K562 (cell line): ENCODE measurements around the gene CLCN5. TPM values are rescaled to one million over a fixed set of nuclear protein-coding genes. Genes with fewer than 3 reads are reported as not detected.
A peak's percentile ranks its signal among the peaks of the same experiment; 100 is the strongest.

ENCODE experiments used
- ATAC-seq: fragments of 200-7000 bp; cut with Tn5 transposase; 3 replicates; pipeline ENCODE4 v1.9.1; 2020; ENCODE audit warnings: moderate library complexity
- BruUV-seq: library from RNA; stranded (reverse); fragments of 400-500 nt; replicated peaks from 2 replicates; lab custom pipeline; 2021; lab: Mats Ljungman, UMichigan
- CTCF ChIA-PET: fragments of 300-600 bp; formaldehyde crosslinking; extraction: SDS; loops from one replicate; lab custom pipeline; 2021; ENCODE audit warnings: low intra/inter-chr PET ratio; lab: Yijun Ruan, JAX
- POLR2A ChIA-PET: fragments of 300-600, 350-650 bp; sonication (Branson Sonifier 250); formaldehyde crosslinking; extraction: SDS; loops from one replicate; lab custom pipeline; 2021; ENCODE audit warnings: antibody characterized with exemption, inconsistent platforms; lab: Yijun Ruan, JAX
- DNase-seq, 4 experiments: peaks; one replicate each; pipeline versions ENCODE4 v3.0.0 to v3.0.0-alpha.2; 2011 to 2018; ENCODE audit warnings: low spot score in 3 of 4, mixed read lengths in 3 of 4; ENCODE audit errors: extremely low read depth in 1 of 4
- FAIRE-seq: peaks from 2 replicates; lab custom pipeline; 2011; peaks lifted over from hg19 to GRCh38; lab: Jason Lieb, UNC
- H2AFZ ChIP-seq: 2 replicates; pipeline ENCODE4 v1.6.0; 2011; ENCODE audit warnings: low read depth, low read length, control low read depth, inconsistent platforms
- H3K27ac ChIP-seq: fragments of 200-600 bp; 3 replicates; pipeline ENCODE4 v1.8.0; 2011; ENCODE audit warnings: low read depth, mild to moderate bottlenecking, control low read depth, inconsistent platforms, low read length, moderate library complexity, mixed read lengths; ENCODE audit errors: extremely low read depth
- H3K27me3 ChIP-seq, 2 experiments: fragments of 300-600 bp in 1 of 2; 2 replicates in 1 of 2; 3 replicates in 1 of 2; pipeline versions ENCODE4 v1.6.0 to v1.8.0; 2011; ENCODE audit warnings: inconsistent platforms in 2 of 2, low read length in 2 of 2, mild to moderate bottlenecking in 1 of 2, mixed read lengths in 1 of 2, moderate library complexity in 1 of 2; ENCODE audit not compliant: control insufficient read depth in 2 of 2, insufficient read depth in 2 of 2
- H3K36me3 ChIP-seq: fragments of 300-600 bp; 3 replicates; pipeline ENCODE4 v1.8.0; 2011; ENCODE audit warnings: mild to moderate bottlenecking, low read length, inconsistent platforms; ENCODE audit not compliant: control insufficient read depth, insufficient read depth
- H3K4me1 ChIP-seq, 2 experiments: fragments of 200-600 bp in 1 of 2; replicated peaks in 1 of 2; 2 replicates in 1 of 2; 3 replicates in 1 of 2; pipeline versions ENCODE4 v1.5.1 to v1.8.0; 2011; ENCODE audit warnings: inconsistent platforms in 2 of 2, low read length in 2 of 2, mild to moderate bottlenecking in 1 of 2, mixed read lengths in 1 of 2, moderate library complexity in 1 of 2; ENCODE audit not compliant: control insufficient read depth in 2 of 2, insufficient read depth in 2 of 2
- H3K4me2 ChIP-seq: 2 replicates; pipeline ENCODE4 v1.6.1; 2011; ENCODE audit warnings: low read length, control low read depth, inconsistent platforms, mixed read lengths; ENCODE audit not compliant: insufficient read depth
- H3K4me3 ChIP-seq: fragments of 200-600 bp; sonication (generic), shearing (Covaris generic); 2 replicates; pipeline ENCODE4 v1.5.1; 2016; ENCODE audit warnings: control low read depth, inconsistent platforms
- H3K79me2 ChIP-seq: fragments of 200-600 bp; 3 replicates; pipeline ENCODE4 v1.8.0; 2011; ENCODE audit warnings: low read length, inconsistent platforms; ENCODE audit not compliant: control insufficient read depth, insufficient read depth
- H3K9ac ChIP-seq, 2 experiments: 2 replicates each; pipeline versions ENCODE4 v1.6.0 to v1.6.1; 2011; ENCODE audit warnings: low read depth in 2 of 2, low read length in 2 of 2, control low read depth in 1 of 2, inconsistent platforms in 1 of 2, mild to moderate bottlenecking in 1 of 2, mixed read lengths in 1 of 2; ENCODE audit not compliant: insufficient read depth in 1 of 2
- H3K9me1 ChIP-seq: one replicate; pipeline ENCODE4 v1.6.0; 2011; ENCODE audit warnings: inconsistent platforms, mild to moderate bottlenecking, low read length, moderate library complexity; ENCODE audit not compliant: control insufficient read depth, insufficient read depth
- H3K9me3 ChIP-seq: replicated peaks from 2 replicates; pipeline ENCODE4 v1.5.1; 2011; ENCODE audit warnings: low read depth, low read length, inconsistent platforms; ENCODE audit not compliant: control insufficient read depth, insufficient read depth
- H4K20me1 ChIP-seq: replicated peaks from 2 replicates; pipeline ENCODE4 v1.6.1; 2011; ENCODE audit warnings: low read length, inconsistent platforms, mixed read lengths; ENCODE audit not compliant: control insufficient read depth, insufficient read depth
- BCOR ChIP-seq: fragments of 450-650 bp; IDR thresholded peaks from 2 replicates; pipeline ENCODE4 v1.6.1; 2016
- CEBPB ChIP-seq: fragments of 450-650 bp; IDR thresholded peaks from 2 replicates; pipeline ENCODE4 v1.6.1; 2016; ENCODE audit warnings: missing genetic modification characterization, missing compliant biosample characterization
- ETV6 ChIP-seq, 3 experiments: fragments of 150-350 bp in 1 of 3; sonication (generic) in 1 of 3; formaldehyde crosslinking in 1 of 3; IDR thresholded peaks; 2 replicates each; pipeline versions ENCODE4 v1.6.1 to v1.8.0; 2014 to 2022; ENCODE audit warnings: borderline replicate concordance in 2 of 3, low read depth in 2 of 3, antibody characterized with exemption in 1 of 3, low read length in 1 of 3, mild to moderate bottlenecking in 1 of 3, missing genetic modification reagents in 1 of 3
- FOXM1 ChIP-seq, 2 experiments: fragments of 450-650 bp in 1 of 2; sonication (generic) in 1 of 2; formaldehyde crosslinking in 1 of 2; IDR thresholded peaks; 2 replicates each; pipeline versions ENCODE4 v1.6.1 to v1.9.0; 2017 to 2022; ENCODE audit warnings: low read depth in 2 of 2, mild to moderate bottlenecking in 2 of 2, missing genetic modification reagents in 1 of 2, moderate library complexity in 1 of 2
- HDAC6 ChIP-seq: IDR thresholded peaks from 2 replicates; pipeline ENCODE4 v1.6.1; 2012; ENCODE audit warnings: low read depth, mild to moderate bottlenecking, control low read depth, inconsistent platforms, low read length, moderate library complexity
- KDM1A ChIP-seq, 2 experiments: fragments of 450-650 bp; IDR thresholded peaks; 2 replicates each; pipeline ENCODE4 v1.6.1; 2016; ENCODE audit warnings: mild to moderate bottlenecking in 2 of 2
- LEF1 ChIP-seq: fragments of 450-650 bp; IDR thresholded peaks from 2 replicates; pipeline ENCODE4 v1.6.1; 2016; ENCODE audit warnings: mild to moderate bottlenecking
- MTA1 ChIP-seq: fragments of 450-650 bp; IDR thresholded peaks from 2 replicates; pipeline ENCODE4 v1.6.1; 2017; ENCODE audit warnings: borderline replicate concordance
- RB1 ChIP-seq: fragments of 450-650 bp; IDR thresholded peaks from 2 replicates; pipeline ENCODE4 v1.6.1; 2017; ENCODE audit warnings: low read depth, mild to moderate bottlenecking
- SLC30A9 ChIP-seq: fragments of 250-450 bp; sonication (Bioruptor Pico); IDR thresholded peaks from 2 replicates; pipeline ENCODE4 v1.8.0; 2022; ENCODE audit warnings: mild to moderate bottlenecking, moderate library complexity
- TEAD4 ChIP-seq, 2 experiments: sonication (generic) in 1 of 2; formaldehyde crosslinking in 1 of 2; IDR thresholded peaks; 2 replicates each; pipeline versions ENCODE4 v1.6.1 to v1.8.0; 2012 to 2022; ENCODE audit warnings: borderline replicate concordance in 1 of 2, inconsistent platforms in 1 of 2, low read length in 1 of 2, mild to moderate bottlenecking in 1 of 2, missing genetic modification reagents in 1 of 2
- ZBTB7A ChIP-seq: IDR thresholded peaks from 2 replicates; pipeline ENCODE4 v1.6.1; 2011; ENCODE audit warnings: low read depth, mild to moderate bottlenecking, low read length, moderate library complexity, borderline replicate concordance; ENCODE audit not compliant: control insufficient read depth
- ZNF146 ChIP-seq: IDR thresholded peaks from one replicate; pipeline ENCODE4 v1.6.1; 2018; ENCODE audit warnings: missing compliant biosample characterization; ENCODE audit not compliant: unreplicated experiment
- ZNF324 ChIP-seq: fragments of 250-450 bp; sonication (Bioruptor Pico); IDR thresholded peaks from 2 replicates; pipeline ENCODE4 v1.4.0; 2020; ENCODE audit warnings: mild to moderate bottlenecking
- ZNF408 ChIP-seq: fragments of 250-450 bp; sonication (Bioruptor Pico); IDR thresholded peaks from 2 replicates; pipeline ENCODE4 v1.4.0; 2020; ENCODE audit warnings: low read depth, mild to moderate bottlenecking, moderate library complexity
- WGBS: fragments of 100-300 bp; shearing (Covaris generic); methylation state at CpG from one replicate; pipeline ENCODE4 v1.1.6; 2016; ENCODE audit warnings: low coverage, mixed read lengths; ENCODE audit not compliant: insufficient coverage; ENCODE audit errors: missing lambda C conversion rate; 5-methylcytosine and 5-hydroxymethylcytosine counted together
- in situ Hi-C: fragments of 300-500 bp; cut with MboI; formaldehyde crosslinking; loops from 4 replicates; pipeline ENCODE4 v1.15.0; 2018; ENCODE audit warnings: inconsistent platforms, mixed read lengths
- intact Hi-C: fragments of 100-400 bp; cut with micrococcal nuclease; formaldehyde crosslinking; loops from 2 replicates; pipeline ENCODE4 v1.14.2; 2022
- polyA plus RNA-seq, 8 experiments: library from polyadenylated mRNA; depleted of rRNA in 4 of 8; stranded (reverse) in 5 of 8; unstranded in 3 of 8; fragments of >200 nt; fragmentation: Nextera tagmentation in 2 of 8; fragmentation: Illumina TruSeq in 1 of 8; extraction: Ambion mirVana in 2 of 8; extraction: Trizol in 1 of 8; gene quantifications; 2 replicates each; pipeline versions ENCODE4 v1.2.1 to v1.2.3, GENCODE V29; 2011 to 2014; ENCODE audit warnings: inconsistent platforms in 1 of 8, missing spikeins in 1 of 8
- total RNA-seq, 7 experiments: library from RNA; depleted of rRNA in 6 of 7; stranded (reverse); fragments of >200 nt in 6 of 7; fragmentation: Illumina TruSeq in 2 of 7; extraction: Trizol in 2 of 7; gene quantifications; 2 replicates each; pipeline versions ENCODE4 v1.2.1 to v1.2.3, GENCODE V29; 2011 to 2021; ENCODE audit warnings: low replicate concordance in 1 of 7
- TF ChIP-seq, protein P1 (sequence below): fragments of 200-800 bp; sonication (Bioruptor generic); IDR thresholded peaks from 2 replicates; pipeline ENCODE4 v1.6.1; 2016; ENCODE audit warnings: missing genetic modification characterization, missing compliant biosample characterization
- TF ChIP-seq, protein P2 (sequence below): fragments of 450-650 bp; IDR thresholded peaks from 2 replicates; pipeline ENCODE4 v1.6.1; 2016; ENCODE audit warnings: missing biosample characterization, missing genetic modification characterization

CLCN5 gene
- total and polyA plus RNA-seq, 9 of the 15 experiments (the other 6 are each of a cell fraction or from before 2014, with no cell fraction given) = 0.94 to 11.8 (median 7.1) TPM

DNA sequence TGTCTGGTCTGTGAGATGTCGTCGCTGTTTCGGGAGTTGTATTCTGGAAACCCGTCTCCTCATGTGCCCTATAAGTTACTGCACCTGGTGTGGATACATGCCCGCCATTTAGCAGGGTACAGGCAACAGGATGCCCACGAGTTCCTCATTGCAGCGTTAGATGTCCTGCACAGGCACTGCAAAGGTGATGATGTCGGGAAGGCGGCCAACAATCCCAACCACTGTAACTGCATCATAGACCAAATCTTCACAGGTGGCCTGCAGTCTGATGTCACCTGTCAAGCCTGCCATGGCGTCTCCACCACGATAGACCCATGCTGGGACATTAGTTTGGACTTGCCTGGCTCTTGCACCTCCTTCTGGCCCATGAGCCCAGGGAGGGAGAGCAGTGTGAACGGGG lies 41.7 kb upstream of the CLCN5 start:
- H3K27ac ChIP-seq = no peak overlapping the region
- FAIRE-seq (no peak), DNase-seq (no peak), ATAC-seq (no peak)
- H3K9me3 ChIP-seq = no peaks in the 10 kb centered on the region
- H3K79me2 ChIP-seq = peaks cover 15% of the 10 kb centered on the region; the same call in 2 of the 3 replicates
- H3K9ac ChIP-seq = peak overlapping the region in 1 of 2 experiments; percentile 23; a peak in 1 of 4 replicates
- 0 out of 2 replicates have a peak, but pooled peaks cover 8% of the 10 kb centered on the region for H4K20me1 ChIP-seq
- CTCF ChIA-PET = no interaction called here
- in situ Hi-C loops = loop anchor here (10.0 kb wide), 1 partner anchor 404 kb away; no protein-coding TSS in a partner anchor
- no peaks in the 10 kb centered on the region for H3K36me3 ChIP-seq
- peaks cover 0 to 21% of the 10 kb centered on the region in 2 experiments; a peak in 4 of 5 replicates for H3K4me1 ChIP-seq
- H3K27me3 ChIP-seq = peaks cover 0 to 7% of the 10 kb centered on the region in 2 experiments; a peak in 1 of 5 replicates
- intact Hi-C loops = no loop called here
- TSS peak; percentile 69 for BruUV-seq
- POLR2A ChIA-PET = no interaction called here
- no peaks in the 10 kb centered on the region for H3K9me1 ChIP-seq
- no peak overlapping the region for H2AFZ ChIP-seq
- 48% methylated on average over 12 of the region's 12 CpGs for WGBS
- H3K4me3 ChIP-seq = no peak overlapping the region
- peak overlapping the region; percentile 75 for H3K4me2 ChIP-seq
- no peak for TF ChIP-seq BCOR
- no peak for TF ChIP-seq ETV6 (IDR thresholded peaks at IDR 0.05; ENCODE audit: borderline replicate concordance in 1 of 2, low read depth in 2 of 2, low read length in 1 of 2)
- no peak for TF ChIP-seq ETV6 (CRISPR knock-in tag; IDR thresholded peaks at IDR 0.05; ENCODE audit: borderline replicate concordance)
- TF ChIP-seq ZNF146 (CRISPR knock-in tag) = no peak
- TF ChIP-seq HDAC6 = no peak
- no peak for TF ChIP-seq FOXM1 (IDR thresholded peaks at IDR 0.05; ENCODE audit: low read depth)
- no peak for TF ChIP-seq FOXM1 (CRISPR knock-in tag; IDR thresholded peaks at IDR 0.05; ENCODE audit: low read depth)
- TF ChIP-seq SLC30A9 (CRISPR knock-in tag) = no peak
- TF ChIP-seq TEAD4 (IDR thresholded peaks at IDR 0.05; ENCODE audit: low read length) = no peak
- TF ChIP-seq TEAD4 (CRISPR knock-in tag; IDR thresholded peaks at IDR 0.05; ENCODE audit: borderline replicate concordance) = no peak
- no peak for TF ChIP-seq CEBPB (tag)
- TF ChIP-seq ZBTB7A = no peak
- TF ChIP-seq, protein P1, sequence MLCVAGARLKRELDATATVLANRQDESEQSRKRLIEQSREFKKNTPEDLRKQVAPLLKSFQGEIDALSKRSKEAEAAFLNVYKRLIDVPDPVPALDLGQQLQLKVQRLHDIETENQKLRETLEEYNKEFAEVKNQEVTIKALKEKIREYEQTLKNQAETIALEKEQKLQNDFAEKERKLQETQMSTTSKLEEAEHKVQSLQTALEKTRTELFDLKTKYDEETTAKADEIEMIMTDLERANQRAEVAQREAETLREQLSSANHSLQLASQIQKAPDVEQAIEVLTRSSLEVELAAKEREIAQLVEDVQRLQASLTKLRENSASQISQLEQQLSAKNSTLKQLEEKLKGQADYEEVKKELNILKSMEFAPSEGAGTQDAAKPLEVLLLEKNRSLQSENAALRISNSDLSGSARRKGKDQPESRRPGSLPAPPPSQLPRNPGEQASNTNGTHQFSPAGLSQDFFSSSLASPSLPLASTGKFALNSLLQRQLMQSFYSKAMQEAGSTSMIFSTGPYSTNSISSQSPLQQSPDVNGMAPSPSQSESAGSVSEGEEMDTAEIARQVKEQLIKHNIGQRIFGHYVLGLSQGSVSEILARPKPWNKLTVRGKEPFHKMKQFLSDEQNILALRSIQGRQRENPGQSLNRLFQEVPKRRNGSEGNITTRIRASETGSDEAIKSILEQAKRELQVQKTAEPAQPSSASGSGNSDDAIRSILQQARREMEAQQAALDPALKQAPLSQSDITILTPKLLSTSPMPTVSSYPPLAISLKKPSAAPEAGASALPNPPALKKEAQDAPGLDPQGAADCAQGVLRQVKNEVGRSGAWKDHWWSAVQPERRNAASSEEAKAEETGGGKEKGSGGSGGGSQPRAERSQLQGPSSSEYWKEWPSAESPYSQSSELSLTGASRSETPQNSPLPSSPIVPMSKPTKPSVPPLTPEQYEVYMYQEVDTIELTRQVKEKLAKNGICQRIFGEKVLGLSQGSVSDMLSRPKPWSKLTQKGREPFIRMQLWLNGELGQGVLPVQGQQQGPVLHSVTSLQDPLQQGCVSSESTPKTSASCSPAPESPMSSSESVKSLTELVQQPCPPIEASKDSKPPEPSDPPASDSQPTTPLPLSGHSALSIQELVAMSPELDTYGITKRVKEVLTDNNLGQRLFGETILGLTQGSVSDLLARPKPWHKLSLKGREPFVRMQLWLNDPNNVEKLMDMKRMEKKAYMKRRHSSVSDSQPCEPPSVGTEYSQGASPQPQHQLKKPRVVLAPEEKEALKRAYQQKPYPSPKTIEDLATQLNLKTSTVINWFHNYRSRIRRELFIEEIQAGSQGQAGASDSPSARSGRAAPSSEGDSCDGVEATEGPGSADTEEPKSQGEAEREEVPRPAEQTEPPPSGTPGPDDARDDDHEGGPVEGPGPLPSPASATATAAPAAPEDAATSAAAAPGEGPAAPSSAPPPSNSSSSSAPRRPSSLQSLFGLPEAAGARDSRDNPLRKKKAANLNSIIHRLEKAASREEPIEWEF (CRISPR knock-in tag) = no peak
- TF ChIP-seq MTA1 = no peak
- TF ChIP-seq ZNF324 = no peak
- TF ChIP-seq KDM1A (IDR thresholded peaks at IDR 0.05) = no peak
- no peak for TF ChIP-seq LEF1
- TF ChIP-seq ZNF408 (CRISPR knock-in tag) = no peak
- no peak for TF ChIP-seq RB1
- TF ChIP-seq, protein P2, sequence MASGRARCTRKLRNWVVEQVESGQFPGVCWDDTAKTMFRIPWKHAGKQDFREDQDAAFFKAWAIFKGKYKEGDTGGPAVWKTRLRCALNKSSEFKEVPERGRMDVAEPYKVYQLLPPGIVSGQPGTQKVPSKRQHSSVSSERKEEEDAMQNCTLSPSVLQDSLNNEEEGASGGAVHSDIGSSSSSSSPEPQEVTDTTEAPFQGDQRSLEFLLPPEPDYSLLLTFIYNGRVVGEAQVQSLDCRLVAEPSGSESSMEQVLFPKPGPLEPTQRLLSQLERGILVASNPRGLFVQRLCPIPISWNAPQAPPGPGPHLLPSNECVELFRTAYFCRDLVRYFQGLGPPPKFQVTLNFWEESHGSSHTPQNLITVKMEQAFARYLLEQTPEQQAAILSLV (tag) = no peak
